ENCODE data around the gene MARK4.

DNA sequence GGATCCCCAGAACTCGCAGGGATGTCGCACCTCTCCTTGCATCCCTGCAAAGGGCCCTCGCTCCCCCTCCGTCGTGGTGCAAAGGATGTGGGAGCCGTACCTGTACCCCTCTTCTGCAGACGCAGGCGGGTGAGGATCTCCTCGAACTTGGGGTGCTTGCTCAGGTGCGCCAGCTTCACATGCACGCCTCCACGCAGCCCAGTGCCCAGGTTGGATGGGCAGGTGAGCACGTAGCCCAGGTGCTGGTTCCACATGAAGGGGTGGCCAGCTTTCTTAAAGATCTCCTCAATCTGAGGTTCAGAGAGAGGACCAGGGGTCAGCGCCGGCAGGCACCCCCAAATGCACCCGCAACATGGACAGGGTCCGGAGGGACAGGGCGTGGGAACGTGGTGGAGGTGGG lies 56.3 kb downstream of the MARK4 start:
- no peak for TF ChIP-seq CTCF (conservative IDR thresholded peaks at IDR 0.05)
- no peak for TF ChIP-seq EZH2 (IDR thresholded peaks at IDR 0.05; ENCODE audit: low read depth)
